HPDE6-E6E7 (cell line): Measurements from ENCODE around the gene WWC2.
A peak's percentile ranks its signal among the peaks of the same experiment; 100 is the strongest.
"Not testable (repeated sequence)": the region's sequence is repeated elsewhere in the genome, so short reads cannot be mapped to it uniquely, and the experiment has no call there.

Source experiments
- DNase-seq: peaks from one replicate; pipeline ENCODE4 v3.0.0; 2011; ENCODE audit warnings: missing footprints; ENCODE audit errors: extremely low spot score

Gene WWC2

DNA sequence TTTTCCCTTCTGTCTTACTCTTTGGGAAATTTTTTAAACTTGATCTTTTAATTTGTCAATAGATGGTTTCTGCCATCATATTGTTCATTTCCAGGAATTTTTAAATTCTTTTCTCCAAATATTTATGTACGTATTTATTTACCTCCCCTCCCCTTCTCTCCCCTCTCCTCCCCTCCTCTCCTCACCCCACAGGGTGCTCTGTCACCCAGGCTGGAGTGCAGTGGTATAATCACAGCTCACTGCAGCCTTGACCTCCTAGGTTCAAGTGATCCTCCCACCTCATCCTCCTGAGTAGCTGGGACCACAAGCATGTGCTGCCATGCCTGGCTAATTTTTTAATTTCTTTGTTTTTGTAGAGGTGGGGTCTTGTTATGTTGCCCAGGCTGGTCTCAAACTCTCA, 73.8 kb downstream of the WWC2 start:
- no peak for DNase-seq

GRCh38 chr4:183173580-183174526, 74.8 kb downstream of the WWC2 start:
- no peak for DNase-seq

DNA sequence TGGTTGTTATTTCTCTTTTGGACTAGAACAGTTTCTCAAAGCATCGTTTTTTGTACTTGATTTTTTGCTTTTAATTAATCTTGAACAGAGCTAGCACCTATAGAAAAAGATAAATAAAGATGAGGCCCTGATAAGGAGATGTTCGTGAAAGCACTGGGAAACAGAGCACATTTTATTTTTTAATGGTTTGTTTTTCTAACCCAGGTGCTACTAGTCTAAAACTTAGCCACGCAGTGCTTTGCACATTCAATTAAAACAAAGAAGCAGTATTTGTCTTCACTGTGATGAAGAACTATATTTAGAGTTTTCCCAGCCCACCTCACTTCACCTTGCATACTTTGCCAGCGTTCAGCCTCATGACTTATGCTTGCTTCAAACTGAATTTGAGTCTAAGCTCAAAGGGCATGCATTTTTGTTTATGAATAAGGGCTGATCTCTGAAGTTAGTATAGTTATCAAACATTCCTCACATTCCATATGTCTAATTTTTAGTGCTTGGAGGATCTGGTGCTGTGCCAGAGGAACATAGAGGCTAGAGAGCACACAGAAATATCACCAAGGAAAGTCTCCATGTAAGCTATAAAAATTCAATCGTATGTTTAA, 76.7 kb downstream of the WWC2 start:
- no peak for DNase-seq

- DNase-seq, result no peak
These were observed 77.9 kb downstream of the WWC2 start for GRCh38 chr4:183177001-183177400.

DNA sequence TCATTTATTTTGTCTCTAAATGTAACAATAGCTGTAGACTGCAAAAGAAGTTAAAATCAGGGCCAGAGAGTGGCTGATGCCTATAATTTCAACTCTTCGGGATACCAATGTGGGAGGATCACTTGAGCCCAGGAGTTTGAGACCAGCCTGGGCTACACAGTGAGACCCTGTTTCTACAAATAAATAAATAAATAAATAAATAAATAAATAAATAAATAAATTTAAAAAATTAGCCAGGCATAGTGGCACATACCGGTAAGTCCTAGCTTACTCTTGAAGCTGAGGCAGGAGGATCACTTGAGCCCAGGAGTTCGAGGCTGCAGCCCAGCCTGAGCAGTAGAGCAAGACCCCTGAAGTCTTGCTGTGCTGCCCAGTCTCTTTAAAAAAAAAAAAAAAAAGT, 79.1 kb downstream of the WWC2 start:
- no peak for DNase-seq

GRCh38 chr4:183180096-183180495, 81.0 kb downstream of the WWC2 start:
- no peak for DNase-seq

GRCh38 chr4:183180621-183181020, 81.6 kb downstream of the WWC2 start:
- no peak for DNase-seq

- no peak for DNase-seq
These were observed 82.0 kb downstream of the WWC2 start for GRCh38 chr4:183181081-183181480.

DNA sequence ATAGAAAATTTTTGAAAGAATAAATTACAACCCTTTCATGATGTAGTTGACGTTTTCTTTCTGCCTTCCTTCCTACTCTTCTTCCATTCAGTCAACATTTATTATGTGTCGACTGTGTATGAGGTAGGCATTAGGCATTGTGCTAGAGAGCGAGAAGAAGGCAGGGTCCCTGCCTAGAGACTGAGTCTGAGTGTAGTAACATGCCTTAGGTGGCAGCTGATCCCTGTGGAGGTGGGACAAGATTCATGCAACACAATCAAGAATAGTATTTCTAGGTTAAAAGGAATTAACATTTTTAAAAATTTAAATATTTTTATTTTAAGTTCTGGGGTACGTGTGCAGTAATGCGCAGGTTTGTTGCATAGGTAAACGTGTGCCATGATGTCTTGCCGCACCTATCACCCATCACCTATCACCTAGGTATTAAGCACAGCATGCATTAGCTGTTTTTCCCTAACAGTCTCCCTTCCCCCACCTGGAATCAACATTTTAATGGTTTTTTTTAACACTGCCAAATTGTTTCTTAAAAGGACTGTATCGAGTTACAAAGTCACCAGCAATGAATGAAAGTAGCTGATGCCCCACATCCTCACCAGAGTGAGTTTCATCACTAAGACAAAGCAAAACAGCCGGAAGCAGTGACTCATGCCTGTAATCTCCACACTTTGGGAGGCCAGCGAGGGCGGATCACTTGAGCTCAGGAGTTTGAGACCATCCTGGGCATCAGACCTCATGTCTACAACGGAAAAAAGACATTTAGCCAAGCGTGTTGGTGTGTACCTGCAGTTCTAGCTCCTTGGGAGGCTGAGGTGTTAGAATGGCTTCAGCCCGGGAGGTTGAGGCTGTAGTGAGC, 84.0 kb downstream of the WWC2 start:
- peak; percentile 45 for DNase-seq

DNA sequence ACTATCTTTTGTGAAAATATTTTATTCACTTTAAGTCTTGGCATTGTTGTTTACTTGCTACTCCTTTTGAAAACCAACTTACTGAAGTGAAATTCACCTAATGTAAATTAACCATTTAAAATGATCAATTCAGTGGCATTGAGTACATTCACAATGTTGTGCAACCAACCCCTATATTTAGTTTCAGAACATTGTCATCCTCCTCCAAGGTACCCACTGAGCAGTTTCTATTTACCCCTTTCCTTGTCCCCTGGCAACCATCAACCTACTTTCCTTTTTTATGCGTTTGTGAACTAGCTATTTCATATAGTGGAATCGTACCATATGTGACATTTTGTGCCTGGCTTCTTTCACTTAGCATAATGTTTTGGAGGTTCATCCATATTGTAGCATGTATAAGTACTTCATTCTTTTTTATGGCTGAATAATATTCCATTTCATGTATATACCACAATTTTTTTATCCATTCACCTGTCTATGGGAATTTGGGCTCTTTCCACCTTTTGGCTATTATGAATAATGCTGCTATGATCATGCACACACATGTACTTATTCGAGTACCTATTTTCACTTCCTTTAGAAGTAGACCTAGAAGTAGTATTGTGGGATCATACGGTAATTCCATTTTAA, 85.0 kb downstream of the WWC2 start:
- DNase-seq, result no peak

- no peak for DNase-seq
These were observed 86.0 kb downstream of the WWC2 start for GRCh38 chr4:183185018-183185417.

- DNase-seq, result no peak
These were observed 86.5 kb downstream of the WWC2 start for GRCh38 chr4:183185559-183185958.

DNA sequence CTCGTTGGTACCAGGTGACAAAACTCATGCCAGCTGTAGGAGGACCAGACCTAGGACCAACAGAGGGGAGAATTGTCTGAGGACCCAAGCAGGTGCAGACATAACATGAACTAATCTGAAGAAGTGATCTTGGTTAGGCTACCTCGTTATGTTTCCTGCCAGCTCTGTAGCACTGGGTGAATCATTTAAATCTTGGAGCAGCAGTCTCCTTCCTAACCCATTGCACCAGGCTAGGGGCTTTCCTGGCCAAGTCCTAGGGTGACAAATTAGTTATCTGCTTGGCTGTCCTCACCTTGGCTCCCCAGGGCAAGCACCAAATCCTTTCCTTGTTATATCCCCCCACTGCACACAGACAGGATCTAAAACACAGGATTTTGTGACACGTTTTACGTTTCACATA, 87.8 kb downstream of the WWC2 start:
- DNase-seq, result no peak

- DNase-seq, result no peak
These were observed 92.0 kb downstream of the WWC2 start for GRCh38 chr4:183190900-183191527.

DNA sequence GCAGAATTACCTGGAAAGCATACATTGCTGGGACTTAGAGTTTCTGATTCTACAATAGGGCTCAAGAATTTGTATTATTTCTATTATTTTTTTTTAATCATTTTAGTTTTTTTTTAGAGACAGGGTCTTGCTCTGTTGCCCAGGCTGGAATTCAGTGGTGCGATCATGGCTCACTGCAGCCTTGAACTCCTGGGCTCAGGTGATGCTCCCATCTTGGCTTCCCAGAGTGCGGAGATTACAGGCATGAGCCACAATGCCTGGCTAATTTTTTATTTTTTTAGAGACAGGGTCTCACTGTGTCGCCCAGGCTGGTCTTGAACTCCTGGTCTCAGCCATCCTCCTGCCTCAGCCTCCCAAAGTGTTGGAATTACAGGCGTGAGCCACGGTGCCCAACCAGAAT, 92.6 kb downstream of the WWC2 start:
- no peak for DNase-seq

- no peak for DNase-seq
These were observed 93.5 kb downstream of the WWC2 start for GRCh38 chr4:183192571-183192970.

GRCh38 chr4:183193730-183194338, 94.8 kb downstream of the WWC2 start:
- DNase-seq, result not testable (repeated sequence)

DNA sequence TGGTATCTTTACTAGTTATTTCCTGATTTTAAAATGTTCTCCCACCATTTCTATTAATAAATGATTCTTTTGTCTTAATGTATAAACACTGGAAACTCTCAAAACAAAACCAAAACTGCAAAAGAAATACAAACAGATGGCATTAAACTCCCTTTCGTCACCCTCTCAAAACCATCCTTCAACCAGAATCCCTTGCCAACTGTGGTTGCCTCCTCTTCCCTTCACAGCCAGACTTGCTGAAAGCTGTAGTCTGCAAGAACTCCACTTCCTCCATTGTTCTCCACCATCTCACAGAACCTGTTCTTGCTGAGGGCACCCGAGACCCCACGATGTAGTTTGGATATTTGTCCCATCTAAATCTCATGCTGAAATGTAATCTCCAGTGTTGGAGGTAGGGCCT, 96.5 kb downstream of the WWC2 start:
- no peak for DNase-seq

DNA sequence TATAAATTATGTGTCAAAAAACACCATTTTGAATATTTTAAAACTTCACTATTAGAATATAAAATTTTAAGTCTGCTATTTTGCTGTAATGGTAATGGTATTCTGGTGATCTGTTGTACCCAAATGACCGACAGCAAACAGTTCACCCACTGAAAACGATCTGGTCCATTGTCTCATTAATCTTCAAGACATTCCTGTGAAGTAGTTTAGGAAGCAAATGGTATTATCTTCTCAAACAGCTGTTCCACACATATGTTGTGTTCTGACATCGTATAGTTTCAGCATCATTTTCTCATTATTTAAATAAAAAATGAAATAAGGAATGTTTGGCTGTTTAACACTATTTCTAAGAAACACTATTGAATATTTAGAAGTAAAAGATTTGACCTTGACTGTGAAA, 98.1 kb downstream of the WWC2 start:
- no peak for DNase-seq

DNA sequence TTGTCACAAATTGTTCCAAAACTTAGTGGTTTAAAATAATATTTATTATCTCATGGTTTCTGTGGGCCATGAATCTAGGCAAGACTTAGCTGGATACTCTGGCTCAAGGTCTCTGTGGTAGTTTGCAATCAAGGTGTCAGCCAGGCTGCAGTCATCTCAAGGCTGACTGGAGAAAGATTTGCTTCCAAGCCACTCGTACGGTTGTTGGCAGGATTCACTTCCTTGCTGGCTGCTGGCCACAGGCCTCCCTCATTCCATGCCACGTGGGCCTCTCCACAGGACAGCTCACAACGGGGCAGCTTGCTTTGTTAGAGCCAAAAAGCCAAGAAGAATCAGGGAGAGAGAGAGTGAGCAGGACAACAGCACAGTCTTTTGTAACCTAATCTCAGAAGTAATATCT, 101.4 kb downstream of the WWC2 start:
- peak; percentile 17 for DNase-seq

DNA sequence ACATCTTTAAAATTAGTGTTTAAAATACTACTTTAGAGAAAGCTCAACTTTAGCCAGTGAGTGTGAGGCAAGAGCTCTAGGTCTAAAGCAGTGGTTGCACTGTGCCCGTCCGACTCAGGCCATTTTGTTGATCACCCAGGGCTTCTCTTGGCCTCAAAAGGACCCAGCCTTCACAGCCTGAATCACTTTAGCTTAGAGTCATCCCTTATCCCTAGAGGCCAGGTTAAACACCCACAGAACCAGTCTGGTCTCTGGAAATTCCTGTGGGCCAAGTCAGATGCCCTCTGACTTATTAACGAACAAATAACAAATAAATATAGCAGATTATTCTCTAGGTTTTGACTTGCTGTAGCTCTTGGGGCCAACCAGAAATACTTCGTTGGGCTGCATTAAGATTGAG, 102.3 kb downstream of the WWC2 start:
- peak; percentile 82 for DNase-seq
